Left ventricle myocardium inferior (tissue), 1 donor: ENCODE results near the gene BTAF1. TPM values are rescaled to one million over a fixed set of nuclear protein-coding genes. Genes with fewer than 3 reads are reported as not detected.
"Not testable (repeated sequence)": the region's sequence is repeated elsewhere in the genome, so short reads cannot be mapped to it uniquely, and the experiment has no call there.

Source experiments
- DNase-seq: peaks from one replicate; pipeline ENCODE4 v3.0.0-alpha.2; 2020
- H3K27ac ChIP-seq: fragments of 200-600 bp; replicated peaks from 2 replicates; pipeline ENCODE4 v1.8.0; 2021
- H3K27me3 ChIP-seq: fragments of 200-600 bp; 2 replicates; pipeline ENCODE4 v1.8.0; 2021; ENCODE audit warnings: low read depth
- H3K36me3 ChIP-seq: fragments of 200-600 bp; 2 replicates; pipeline ENCODE4 v1.8.0; 2021
- H3K4me1 ChIP-seq: fragments of 200-600 bp; 2 replicates; pipeline ENCODE4 v1.8.0; 2021
- H3K4me3 ChIP-seq: fragments of 200-600 bp; 2 replicates; pipeline ENCODE4 v1.8.0; 2021; ENCODE audit warnings: mild to moderate bottlenecking, moderate library complexity
- H3K9me3 ChIP-seq: fragments of 200-600 bp; replicated peaks from 2 replicates; pipeline ENCODE4 v1.8.0; 2021
- intact Hi-C: fragments of 100-400 bp; cut with micrococcal nuclease; formaldehyde crosslinking; loops from one replicate; pipeline ENCODE4 v1.11.0; 2022
- total RNA-seq: library from RNA; stranded (reverse); fragmentation: NEBNext Ultra II Directional; extraction: Animal tissue kit (Norgen Biotek cat#: 25700); gene quantifications from one replicate; pipeline ENCODE4 v1.2.1, GENCODE V29; 2021
- TF ChIP-seq, protein P1 (sequence below): fragments of 200-600 bp; IDR thresholded peaks from 2 replicates; pipeline ENCODE4 v1.8.0; 2021; ENCODE audit warnings: antibody characterized with exemption, mild to moderate bottlenecking, borderline replicate concordance
- donor health status: DM: no; HTN: yes; CAD: no; lungs with severe emphysema.

The BTAF1 gene
- total RNA-seq, 1 donor from 2014 or later = 11.7 TPM

- TF ChIP-seq, protein P1, sequence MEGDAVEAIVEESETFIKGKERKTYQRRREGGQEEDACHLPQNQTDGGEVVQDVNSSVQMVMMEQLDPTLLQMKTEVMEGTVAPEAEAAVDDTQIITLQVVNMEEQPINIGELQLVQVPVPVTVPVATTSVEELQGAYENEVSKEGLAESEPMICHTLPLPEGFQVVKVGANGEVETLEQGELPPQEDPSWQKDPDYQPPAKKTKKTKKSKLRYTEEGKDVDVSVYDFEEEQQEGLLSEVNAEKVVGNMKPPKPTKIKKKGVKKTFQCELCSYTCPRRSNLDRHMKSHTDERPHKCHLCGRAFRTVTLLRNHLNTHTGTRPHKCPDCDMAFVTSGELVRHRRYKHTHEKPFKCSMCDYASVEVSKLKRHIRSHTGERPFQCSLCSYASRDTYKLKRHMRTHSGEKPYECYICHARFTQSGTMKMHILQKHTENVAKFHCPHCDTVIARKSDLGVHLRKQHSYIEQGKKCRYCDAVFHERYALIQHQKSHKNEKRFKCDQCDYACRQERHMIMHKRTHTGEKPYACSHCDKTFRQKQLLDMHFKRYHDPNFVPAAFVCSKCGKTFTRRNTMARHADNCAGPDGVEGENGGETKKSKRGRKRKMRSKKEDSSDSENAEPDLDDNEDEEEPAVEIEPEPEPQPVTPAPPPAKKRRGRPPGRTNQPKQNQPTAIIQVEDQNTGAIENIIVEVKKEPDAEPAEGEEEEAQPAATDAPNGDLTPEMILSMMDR = no peak
- Histone ChIP-seq H3K9me3 (no peaks in the 10 kb centered on the region), H3K27me3 (peaks cover 26% of the 10 kb centered on the region), H3K27ac (no peak overlapping the region), H3K36me3 (no peaks in the 10 kb centered on the region), H3K4me1 (peaks cover 13% of the 10 kb centered on the region), H3K4me3 (no peak overlapping the region)
- no peak for DNase-seq
- intact Hi-C loops = no loop called here
These were observed 32.2 kb upstream of the BTAF1 start for GRCh38 chr10:91891125-91892001.

DNA sequence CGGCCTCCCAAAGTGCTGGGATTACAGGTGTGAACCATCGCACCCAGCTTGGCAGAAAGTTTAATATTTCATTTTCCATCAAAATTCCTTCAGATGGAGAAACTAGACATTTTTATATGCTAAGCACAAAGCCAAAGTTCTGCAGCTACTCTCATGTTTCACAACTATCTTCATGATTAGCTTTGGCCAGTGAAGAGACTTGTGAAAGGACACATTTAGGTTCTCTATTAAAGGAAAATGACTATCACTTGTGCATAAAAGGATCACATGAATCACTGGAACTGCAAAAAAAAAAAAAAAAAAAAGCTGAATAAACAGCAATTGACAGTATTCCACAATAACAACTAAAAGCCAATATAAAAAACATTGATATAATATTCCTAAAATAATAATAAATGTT lies 30.5 kb upstream of the BTAF1 start:
- no peak for DNase-seq
- H3K27ac ChIP-seq = no peak overlapping the region
- intact Hi-C loops = no loop called here
- no peaks in the 10 kb centered on the region for H3K9me3 ChIP-seq
- H3K27me3 ChIP-seq = peaks cover 24% of the 10 kb centered on the region
- no peaks in the 10 kb centered on the region for H3K36me3 ChIP-seq
- TF ChIP-seq, protein P1 = no peak
- H3K4me3 ChIP-seq = no peak overlapping the region
- H3K4me1 ChIP-seq = peaks cover 2% of the 10 kb centered on the region

DNA sequence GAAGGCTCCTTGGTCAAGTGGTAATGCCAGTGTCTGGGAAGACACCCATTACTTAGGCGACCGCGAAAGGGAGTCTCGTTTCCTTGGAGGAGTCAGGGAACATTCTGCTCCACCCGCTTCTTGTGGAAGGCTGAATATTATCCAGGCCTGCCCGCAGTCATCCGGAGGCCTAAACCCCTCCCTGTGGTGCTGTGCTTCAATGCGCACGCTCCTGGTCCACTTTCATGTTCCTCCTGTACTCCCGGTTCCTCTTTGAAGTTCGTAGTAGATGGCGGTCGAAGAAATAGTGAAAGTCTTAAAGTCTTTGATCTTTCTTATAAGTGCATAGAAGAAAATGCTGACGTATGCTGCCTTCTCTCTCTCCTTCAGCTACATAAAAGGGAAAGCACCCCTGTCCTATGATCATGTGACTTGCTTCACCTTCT lies 29.3 kb upstream of the BTAF1 start:
- H3K27ac ChIP-seq, H3K9me3 ChIP-seq, H3K36me3 ChIP-seq, DNase-seq, intact Hi-C loops, H3K4me3 ChIP-seq, H3K4me1 ChIP-seq: not testable (repeated sequence)
- H3K27me3 ChIP-seq = peaks cover 12% of the 10 kb centered on the region

DNA sequence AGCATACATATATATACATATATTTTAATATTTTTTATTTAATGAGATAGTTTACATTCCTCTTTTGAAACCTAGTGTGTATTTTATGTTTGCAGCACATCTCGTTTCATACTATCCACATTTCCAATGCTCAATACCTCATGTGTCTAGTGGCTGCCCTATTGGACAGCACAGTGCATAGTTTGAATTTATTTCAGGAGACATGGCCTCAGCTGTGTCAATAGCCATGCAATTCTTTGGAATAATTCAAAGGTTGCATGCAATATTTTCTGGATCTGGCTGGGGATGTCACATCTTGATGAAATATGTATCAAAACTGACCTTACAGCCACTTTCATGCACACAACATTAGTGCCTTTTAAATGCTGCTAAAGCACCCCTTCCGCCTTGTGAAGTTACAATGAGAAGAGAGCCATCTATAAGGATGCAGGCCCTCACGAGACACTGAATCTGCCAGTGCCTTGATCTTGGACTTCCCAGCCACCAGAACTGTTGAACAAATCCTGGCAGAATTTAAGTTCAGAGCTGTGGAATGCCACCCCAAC lies 27.3 kb upstream of the BTAF1 start:
- Histone ChIP-seq H3K4me3 (no peak overlapping the region), H3K27me3 (no peaks in the 10 kb centered on the region), H3K36me3 (no peaks in the 10 kb centered on the region), H3K9me3 (no peaks in the 10 kb centered on the region), H3K27ac (no peak overlapping the region), H3K4me1 (no peaks in the 10 kb centered on the region)
- intact Hi-C loops = no loop called here
- TF ChIP-seq, protein P1 = no peak
- DNase-seq = no peak

GRCh38 chr10:91897421-91897820 lies 26.1 kb upstream of the BTAF1 start:
- TF ChIP-seq, protein P1 = no peak
- Histone ChIP-seq H3K27me3 (no peaks in the 10 kb centered on the region), H3K9me3 (no peaks in the 10 kb centered on the region), H3K27ac (no peak overlapping the region), H3K4me3 (no peak overlapping the region), H3K36me3 (no peaks in the 10 kb centered on the region), H3K4me1 (no peaks in the 10 kb centered on the region)
- intact Hi-C loops = no loop called here
- DNase-seq = no peak
